OCI-LY7 (cell line): ENCODE results near the gene KRT17.

ENCODE experiments used
- CTCF ChIP-seq: fragments of 200-600 bp; sonication (generic); conservative IDR thresholded peaks from 2 replicates; pipeline ENCODE4 v1.5.1; 2014; ENCODE audit warnings: mild to moderate bottlenecking, antibody characterized with exemption, low read length, moderate library complexity, mixed read lengths
- EZH2phosphoT487 ChIP-seq: fragments of 200-600 bp; sonication (generic); IDR thresholded peaks from 2 replicates; pipeline ENCODE4 v1.6.1; 2018; ENCODE audit warnings: low read depth, borderline replicate concordance, mild to moderate bottlenecking, mixed run types, antibody characterized with exemption, low read length, moderate library complexity, mixed read lengths

GRCh38 chr17:41624208-41625101 is at the start of gene KRT17:
- TF ChIP-seq CTCF (no peak), EZH2phosphoT487 (no peak)
